ENCODE results near the gene CFAP74. TPM values are rescaled to one million over a fixed set of nuclear protein-coding genes. Genes with fewer than 3 reads are reported as not detected.

The CFAP74 gene
- total and polyA plus RNA-seq, 8 donors: 0.23 to 4.7 (median 2.8) TPM

- Histone ChIP-seq H3K4me1 (peaks cover 0 to 16% of the 10 kb centered on the region in 2 donors), H3K27ac (no peak overlapping the region), H3K4me3 (no peak overlapping the region), H3K9me3 (no peaks in the 10 kb centered on the region), H3K36me3 (no peaks in the 10 kb centered on the region), H3K27me3 (peaks cover 21 to 80% of the 10 kb centered on the region in 2 donors)
- TF ChIP-seq CTCF (IDR thresholded peaks at IDR 0.05): no peak
- ATAC-seq (no peak), DNase-seq (peak in 1 of 4 donors; percentile 47)
- intact Hi-C loops (cut with DNase I): no loop called here
Measured at GRCh38 chr1:2023187-2023586, 19.6 kb upstream of the CFAP74 start.

- Histone ChIP-seq H3K4me1 (peaks cover 0 to 16% of the 10 kb centered on the region in 2 donors), H3K9me3 (no peaks in the 10 kb centered on the region), H3K27me3 (peaks cover 21 to 89% of the 10 kb centered on the region in 2 donors), H3K27ac (no peak overlapping the region), H3K4me3 (no peak overlapping the region), H3K36me3 (no peaks in the 10 kb centered on the region)
- intact Hi-C loops (cut with DNase I): no loop called here
- ATAC-seq (no peak), DNase-seq (peak in 1 of 4 donors; percentile 67)
- TF ChIP-seq CTCF (IDR thresholded peaks at IDR 0.05): no peak
Measured at GRCh38 chr1:2022063-2022770, 18.6 kb upstream of the CFAP74 start.

- Histone ChIP-seq H3K27me3 (peaks cover 21 to 96% of the 10 kb centered on the region in 2 donors), H3K4me3 (no peak overlapping the region), H3K9me3 (no peaks in the 10 kb centered on the region), H3K27ac (no peak overlapping the region), H3K36me3 (no peaks in the 10 kb centered on the region), H3K4me1 (peaks cover 0 to 16% of the 10 kb centered on the region in 2 donors)
- ATAC-seq: no peak
- DNase-seq: peak in 1 of 4 donors; percentile 71
- intact Hi-C loops (cut with DNase I): no loop called here
- TF ChIP-seq CTCF (IDR thresholded peaks at IDR 0.05): no peak
Measured at GRCh38 chr1:2021550-2021949, 18.0 kb upstream of the CFAP74 start.

- H3K36me3 ChIP-seq: no peaks in the 10 kb centered on the region
- no peak overlapping the region for H3K27ac ChIP-seq
- ATAC-seq: no peak
- H3K27me3 ChIP-seq: peaks cover 21 to 98% of the 10 kb centered on the region in 2 donors
- intact Hi-C loops (cut with DNase I): no loop called here
- peak in 1 of 4 donors; percentile 43 for DNase-seq
- no peak overlapping the region for H3K4me3 ChIP-seq
- no peaks in the 10 kb centered on the region for H3K9me3 ChIP-seq
- H3K4me1 ChIP-seq: peaks cover 0 to 9% of the 10 kb centered on the region in 2 donors
- no peak for TF ChIP-seq CTCF (IDR thresholded peaks at IDR 0.05)
Measured at GRCh38 chr1:2020310-2020655, 16.7 kb upstream of the CFAP74 start.

- H3K27me3 ChIP-seq: peaks cover 21 to 98% of the 10 kb centered on the region in 2 donors
- DNase-seq: peak in 3 of 4 donors; percentile 34 to 68 (median 39)
- TF ChIP-seq CTCF (IDR thresholded peaks at IDR 0.05): no peak
- peaks cover 0 to 6% of the 10 kb centered on the region in 2 donors for H3K4me1 ChIP-seq
- no peaks in the 10 kb centered on the region for H3K9me3 ChIP-seq
- peak; percentile 59 for ATAC-seq
- H3K36me3 ChIP-seq: no peaks in the 10 kb centered on the region
- no peak overlapping the region for H3K27ac ChIP-seq
- intact Hi-C loops (cut with DNase I): no loop called here
- no peak overlapping the region for H3K4me3 ChIP-seq
Measured at GRCh38 chr1:2019571-2020309, 16.2 kb upstream of the CFAP74 start.
